Activated CD4-positive, CD25-positive, alpha-beta regulatory T cell (primary cell): ENCODE measurements around the gene AHNAK2.
"Not testable (repeated sequence)": the region's sequence is repeated elsewhere in the genome, so short reads cannot be mapped to it uniquely, and the experiment has no call there.

ENCODE experiments used
- DNase-seq, 4 experiments: peaks; one replicate each; lab custom pipeline; 2025; lab: John Stamatoyannopoulos, UW

Gene AHNAK2

DNA sequence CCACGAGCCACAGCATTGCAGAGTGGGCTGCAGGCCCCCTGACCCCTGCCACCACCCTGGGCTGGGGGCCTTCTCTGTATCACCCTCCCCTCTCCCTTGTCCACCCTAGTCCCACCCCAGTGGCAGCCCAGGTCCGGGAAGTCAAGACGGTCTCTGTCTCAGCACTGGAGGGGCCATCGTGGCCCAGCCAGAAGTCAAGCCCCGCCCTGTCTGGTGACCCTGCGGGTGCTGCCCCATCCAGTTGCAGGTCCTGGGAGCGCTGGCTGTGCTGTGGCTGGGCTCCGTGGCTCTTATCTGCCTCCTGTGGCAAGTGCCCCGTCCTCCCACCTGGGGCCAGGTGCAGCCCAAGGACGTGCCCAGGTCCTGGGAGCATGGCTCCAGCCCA is 50.8 kb downstream of the AHNAK2 start:
- DNase-seq = no peak

DNA sequence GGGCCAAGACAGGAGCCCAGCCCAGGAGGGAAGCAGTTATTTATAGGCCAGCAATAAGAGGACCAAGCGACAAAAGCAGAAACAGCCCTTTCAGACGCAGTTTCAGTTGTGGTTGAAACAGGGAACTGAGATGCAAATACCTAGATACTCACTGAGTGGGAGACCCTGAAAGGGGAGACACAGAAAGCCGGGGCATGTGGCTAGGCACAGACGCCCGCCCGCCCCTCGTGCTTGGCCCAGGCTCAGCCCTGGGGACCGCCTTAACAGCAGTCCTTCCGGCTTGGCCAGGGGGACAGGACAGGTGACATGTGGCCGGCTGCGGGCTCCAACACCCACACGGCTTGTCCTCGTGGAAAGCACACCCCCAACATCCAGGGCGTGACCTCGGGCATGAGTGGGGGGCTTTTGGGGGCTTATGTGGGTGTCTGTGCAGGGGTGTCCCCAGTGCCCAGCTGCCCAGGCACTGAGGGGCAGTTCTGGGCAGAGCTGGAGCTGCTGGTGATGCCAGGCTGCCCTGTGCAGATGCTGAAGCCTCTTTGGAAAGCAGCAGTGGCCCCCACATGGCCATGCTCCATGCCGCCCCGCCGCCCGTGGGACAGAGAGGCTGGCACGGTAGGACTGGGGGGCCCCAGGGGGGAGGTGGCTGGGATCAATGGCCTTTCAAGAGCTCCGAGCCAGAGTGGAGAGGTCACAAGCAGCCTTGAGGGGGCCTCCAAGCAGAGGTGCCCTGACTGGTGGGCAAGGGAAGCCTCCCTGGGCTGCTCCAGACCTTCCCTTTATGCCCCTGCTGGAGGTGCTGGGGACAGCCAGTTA is 51.3 kb downstream of the AHNAK2 start:
- DNase-seq = no peak

- DNase-seq = no peak
Observed at GRCh38 chr14:104925855-104926609, 52.1 kb downstream of the AHNAK2 start.

DNA sequence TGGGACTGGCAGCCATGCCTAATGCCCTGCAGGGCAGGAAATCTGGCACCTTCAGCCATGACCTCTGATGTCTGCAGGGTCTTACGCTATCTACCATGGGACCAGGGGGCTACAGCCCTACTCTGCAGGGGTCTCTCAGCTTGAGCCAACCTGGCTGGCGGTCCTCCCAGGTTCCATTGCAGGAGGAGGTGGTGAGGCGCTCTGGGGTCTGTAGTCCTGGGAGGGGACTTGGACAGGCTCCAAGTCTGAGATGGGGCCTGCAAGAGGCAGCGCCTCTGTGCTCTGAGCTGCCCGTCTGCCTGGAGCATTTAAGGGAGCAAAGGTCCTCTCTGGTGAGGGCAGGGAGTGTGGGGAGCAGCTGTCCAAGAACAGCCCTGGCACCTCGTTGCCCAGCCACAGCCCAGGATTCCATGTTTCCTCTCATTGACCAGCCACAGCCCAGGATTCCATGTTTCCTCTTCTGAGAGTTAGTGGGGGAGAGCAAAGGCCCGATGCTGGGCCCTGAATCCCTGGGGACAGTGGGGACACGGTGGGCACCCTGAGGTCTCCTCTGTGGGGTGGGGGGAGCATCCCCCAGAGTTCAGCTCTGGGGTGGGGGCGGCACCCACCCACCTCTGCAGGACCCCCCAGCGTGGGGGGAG is 52.8 kb downstream of the AHNAK2 start:
- DNase-seq = no peak

GRCh38 chr14:104924421-104925213 is 53.6 kb downstream of the AHNAK2 start, which contains the start of gene PLD4:
Gene PLD4 (plus strand): TSS chr14:104924879. CDS start chr14:104927141, 2,262 bp downstream.
- DNase-seq = no peak

DNA sequence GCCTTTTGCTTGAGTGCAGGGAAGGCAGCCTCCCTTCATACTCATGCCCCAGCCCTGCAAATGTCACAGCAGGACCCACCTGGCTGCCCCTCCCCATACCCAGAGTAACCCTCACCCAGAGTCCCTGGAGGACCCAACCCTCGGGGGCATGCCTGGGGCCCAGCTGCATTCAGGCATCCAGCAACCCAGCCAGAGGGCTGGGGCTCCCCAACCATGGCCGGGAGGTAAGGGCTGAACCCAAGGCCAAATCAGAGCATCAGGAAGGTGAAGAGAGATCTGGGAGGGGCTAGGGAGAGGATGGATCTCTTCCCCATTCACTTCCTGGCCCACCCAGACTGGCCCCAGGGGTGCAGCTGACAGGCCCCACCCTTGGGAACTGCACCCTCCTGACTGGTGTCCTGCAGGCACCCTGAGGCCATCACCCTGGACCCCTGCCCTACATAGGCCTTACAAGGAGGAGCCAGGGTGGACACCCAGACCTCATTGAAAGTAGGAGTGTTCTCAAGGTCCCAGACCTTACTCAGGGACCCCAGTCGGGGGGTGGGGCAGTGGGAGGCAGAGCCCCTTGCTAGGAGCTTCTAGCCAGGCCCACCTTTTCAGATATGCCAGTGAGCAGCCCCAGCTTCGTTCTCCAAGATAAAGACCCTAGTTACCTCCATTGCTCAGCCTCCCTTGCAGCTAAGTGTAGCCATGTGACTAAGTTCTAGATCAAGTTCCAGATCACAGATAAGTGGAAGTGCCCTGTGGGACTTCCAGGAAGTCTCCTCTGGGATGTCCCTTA is 54.3 kb downstream of the AHNAK2 start:
- DNase-seq = no peak

- no peak for DNase-seq
Observed at GRCh38 chr14:104919993-104920315, 58.2 kb downstream of the AHNAK2 start.

GRCh38 chr14:104919152-104919992 is 58.8 kb downstream of the AHNAK2 start:
- DNase-seq = not testable (repeated sequence)

DNA sequence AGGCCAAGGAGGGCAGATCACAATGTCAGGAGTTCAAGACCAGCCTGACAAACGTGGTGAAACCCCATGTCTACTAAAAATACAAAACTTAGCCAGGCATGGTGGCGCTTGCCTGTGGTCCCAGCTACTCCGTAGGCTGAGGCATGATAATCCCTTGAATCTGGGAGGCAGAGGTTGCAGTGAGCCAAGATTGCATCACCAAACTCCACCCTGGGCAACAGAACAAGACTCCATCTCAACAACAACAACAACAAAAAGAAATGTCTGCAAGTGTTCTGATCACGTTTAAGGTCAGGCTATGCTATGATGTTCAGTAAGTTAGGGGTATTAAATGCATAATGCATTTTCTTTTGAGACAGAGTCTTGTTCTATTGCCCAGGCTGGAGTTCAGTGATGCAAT is 60.2 kb downstream of the AHNAK2 start:
- DNase-seq = no peak

DNA sequence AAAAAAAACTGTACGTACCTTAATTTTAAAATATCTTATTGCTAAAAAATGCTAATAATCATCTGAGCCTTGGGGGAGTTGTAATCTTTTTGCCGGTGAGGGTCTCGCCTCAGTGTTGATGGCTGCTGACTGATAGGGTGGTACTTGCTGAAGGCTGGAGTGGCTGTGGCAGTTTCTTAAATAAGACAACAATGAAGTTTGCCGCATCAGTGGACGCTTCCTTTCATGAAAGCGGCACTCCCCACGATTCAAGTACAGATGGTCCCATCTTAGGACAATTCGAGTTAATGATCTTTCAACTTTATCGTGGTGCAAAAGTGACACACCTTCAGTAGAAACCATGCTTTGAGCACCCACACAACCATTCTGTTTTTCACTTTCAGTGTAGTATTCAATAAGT is 61.1 kb downstream of the AHNAK2 start:
- DNase-seq = no peak

DNA sequence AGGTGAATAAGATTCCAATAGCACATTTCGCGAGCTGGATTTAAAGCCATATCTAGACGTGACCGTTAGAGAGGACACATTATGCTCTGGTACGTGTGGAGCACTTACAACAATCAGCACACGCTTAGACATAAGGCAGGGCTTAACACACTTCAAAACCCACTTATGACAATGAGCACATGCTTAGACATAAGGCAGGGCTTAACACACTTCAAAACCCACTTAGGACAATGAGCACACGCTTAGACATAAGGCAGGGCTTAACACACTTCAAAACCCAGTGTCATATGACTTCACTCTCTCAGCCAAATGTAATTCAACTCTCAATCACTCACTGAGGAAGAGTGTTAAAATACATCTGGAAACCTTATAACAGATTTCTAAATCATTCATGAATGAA is 64.7 kb downstream of the AHNAK2 start:
- no peak for DNase-seq

DNA sequence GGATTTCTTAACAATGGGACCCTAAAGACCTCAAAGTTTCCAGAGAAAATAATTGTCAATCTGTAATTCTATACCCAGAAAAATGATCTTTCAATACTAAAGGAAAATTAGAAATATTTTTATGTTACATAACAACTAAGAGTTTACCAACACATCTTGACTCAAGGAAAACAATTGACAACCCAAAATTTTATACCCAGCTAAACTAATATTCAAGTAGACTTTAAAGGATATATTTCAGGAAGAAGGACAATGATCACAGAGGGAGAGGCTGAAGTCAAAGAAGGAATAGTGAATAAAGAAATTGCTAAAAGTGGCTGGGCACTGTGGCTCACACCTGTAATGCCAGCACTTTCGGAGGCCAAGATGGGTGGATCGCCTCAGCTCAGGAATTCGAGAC is 66.1 kb downstream of the AHNAK2 start:
- DNase-seq = no peak

- no peak for DNase-seq
Observed at GRCh38 chr14:104908303-104908702, 69.9 kb downstream of the AHNAK2 start.

- DNase-seq = not testable (repeated sequence)
Observed at GRCh38 chr14:104905579-104905933, 72.6 kb downstream of the AHNAK2 start.

- DNase-seq = not testable (repeated sequence)
Observed at GRCh38 chr14:104904650-104905578, 73.3 kb downstream of the AHNAK2 start.

DNA sequence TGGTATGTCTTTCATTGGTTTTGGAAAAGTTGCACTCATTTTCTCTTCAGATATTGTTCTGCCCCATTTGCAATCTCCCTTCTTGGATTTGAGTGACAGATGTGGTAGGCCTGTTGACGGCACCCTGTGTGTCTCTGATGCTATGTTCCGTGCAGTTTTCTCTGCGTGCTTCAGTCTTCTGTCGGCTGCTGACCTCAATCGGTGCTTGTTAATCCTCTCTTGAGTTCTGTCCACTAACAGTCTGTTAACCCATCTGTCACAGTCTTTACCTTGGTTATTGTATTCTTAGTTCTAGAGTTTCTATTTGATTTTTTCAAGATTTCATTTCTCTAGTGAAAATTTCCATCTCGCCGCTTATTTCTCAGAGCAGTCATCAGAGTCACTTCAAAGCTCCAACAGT is 74.2 kb downstream of the AHNAK2 start:
- no peak for DNase-seq

DNA sequence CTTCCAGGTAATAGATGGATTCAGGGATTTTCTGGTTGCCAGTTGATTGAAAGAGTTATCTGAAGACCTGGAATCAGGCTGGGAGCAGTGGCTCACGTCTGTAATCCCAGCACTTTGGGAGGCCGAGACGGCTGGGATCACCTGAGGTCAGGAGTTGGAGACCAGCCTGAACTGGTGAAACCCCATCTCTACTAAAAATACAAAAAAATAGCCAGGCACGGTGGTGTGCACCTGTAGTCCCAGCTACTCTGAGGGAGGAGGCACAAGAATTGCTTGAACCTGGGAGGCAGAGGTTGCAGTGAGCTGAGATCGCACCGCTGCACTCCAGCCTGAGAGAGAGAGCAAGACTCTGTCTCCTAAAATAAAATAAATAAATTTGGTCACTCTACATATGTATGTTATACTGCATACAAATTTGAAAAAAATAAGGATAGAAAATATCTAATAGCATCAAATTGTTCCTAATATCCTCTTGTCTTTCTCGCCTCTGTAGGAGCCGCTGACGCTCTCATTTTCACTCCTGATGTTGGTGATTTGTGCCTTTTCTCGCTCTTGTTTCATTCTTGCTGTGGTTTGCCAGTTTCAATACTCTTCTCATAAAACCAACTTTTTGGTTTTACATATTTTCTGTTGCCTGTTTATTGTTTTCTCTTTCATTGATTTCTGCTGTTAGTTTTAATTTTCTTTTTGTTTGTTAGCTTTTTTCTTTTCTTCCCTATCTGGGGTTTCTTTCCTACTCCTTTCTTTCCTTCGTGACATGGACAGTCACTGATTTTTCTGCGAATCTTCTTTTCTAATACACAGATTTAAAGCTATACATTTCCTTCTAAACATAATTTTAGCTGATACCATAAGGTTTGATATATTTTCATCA is 77.3 kb downstream of the AHNAK2 start:
- no peak for DNase-seq

- no peak for DNase-seq
Observed at GRCh38 chr14:104899781-104900180, 78.4 kb downstream of the AHNAK2 start.
